Neural cell (in vitro differentiated cells): ENCODE results near the gene UFSP2. TPM values are rescaled to one million over a fixed set of nuclear protein-coding genes. Genes with fewer than 3 reads are reported as not detected.

Experiments used
- H2AFZ ChIP-seq: fragments of 200-600, 300-800 bp; sonication (generic), shearing (Covaris generic); 2 replicates; pipeline ENCODE4 v1.6.0; 2014; ENCODE audit warnings: low read depth, mild to moderate bottlenecking, antibody characterized with exemption, low read length, moderate library complexity
- H3F3A ChIP-seq: fragments of 200-600 bp; shearing (Covaris generic); 2 replicates; pipeline ENCODE4 v1.6.1; 2016; ENCODE audit warnings: mild to moderate bottlenecking, moderate library complexity, mixed read lengths, antibody characterized with exemption, low read length; ENCODE audit not compliant: insufficient read depth, poor library complexity, severe bottlenecking
- H3K27ac ChIP-seq: fragments of 200-600, 300-800 bp; sonication (generic), shearing (Covaris generic); 2 replicates; pipeline ENCODE4 v1.5.1; 2014; ENCODE audit warnings: mild to moderate bottlenecking, low read length, moderate library complexity
- H3K27me3 ChIP-seq: fragments of 300-800, 200-600 bp; sonication (generic), shearing (Covaris generic); 2 replicates; pipeline ENCODE4 v1.6.0; 2014; ENCODE audit warnings: mild to moderate bottlenecking, low read depth, low read length, moderate library complexity; ENCODE audit not compliant: insufficient read depth
- H3K36me3 ChIP-seq: fragments of 300-800, 200-600 bp; sonication (generic), shearing (Covaris generic); 2 replicates; pipeline ENCODE4 v1.5.1; 2014; ENCODE audit warnings: mild to moderate bottlenecking, antibody characterized with exemption, low read length, moderate library complexity; ENCODE audit not compliant: insufficient read depth
- H3K4me2 ChIP-seq: fragments of 300-800, 200-600 bp; sonication (generic), shearing (Covaris generic); 2 replicates; pipeline ENCODE4 v1.6.0; 2014; ENCODE audit warnings: mild to moderate bottlenecking, low read length
- H3K4me3 ChIP-seq: fragments of 300-800, 200-600 bp; sonication (generic), shearing (Covaris generic); 2 replicates; pipeline ENCODE4 v1.5.1; 2014; ENCODE audit warnings: mild to moderate bottlenecking, low read length, moderate library complexity
- H3K79me2 ChIP-seq: fragments of 200-600 bp; shearing (Covaris generic); replicated peaks from 2 replicates; pipeline ENCODE4 v1.6.0; 2014; ENCODE audit warnings: mild to moderate bottlenecking, low read length, moderate library complexity; ENCODE audit not compliant: insufficient read depth
- H3K9ac ChIP-seq: fragments of 300-800, 200-600 bp; sonication (generic), shearing (Covaris generic); 2 replicates; pipeline ENCODE4 v1.6.1; 2016; ENCODE audit warnings: mild to moderate bottlenecking, low read length, mixed read lengths
- H3K9me2 ChIP-seq: fragments of 200-600 bp; shearing (Covaris generic); 2 replicates; pipeline ENCODE4 v1.6.1; 2016; ENCODE audit warnings: mild to moderate bottlenecking, low read length, mixed read lengths; ENCODE audit not compliant: insufficient read depth
- H3K9me3 ChIP-seq: fragments of 200-600, 300-800 bp; sonication (generic), shearing (Covaris generic); 2 replicates; pipeline ENCODE4 v1.6.1; 2016; ENCODE audit warnings: mild to moderate bottlenecking, mixed run types, low read length, moderate library complexity, mixed read lengths
- H4K20me1 ChIP-seq: fragments of 200-600 bp; shearing (Covaris generic); 2 replicates; pipeline ENCODE4 v1.6.1; 2016; ENCODE audit warnings: mild to moderate bottlenecking, mixed run types; ENCODE audit not compliant: insufficient read depth
- CTCF ChIP-seq: fragments of 450-650 bp; IDR thresholded peaks from 2 replicates; pipeline ENCODE4 v1.5.1; 2014; ENCODE audit warnings: antibody characterized with exemption, mild to moderate bottlenecking, moderate library complexity; ENCODE audit not compliant: poor library complexity, severe bottlenecking
- EP300 ChIP-seq: fragments of 450-650 bp; conservative IDR thresholded peaks from 2 replicates; pipeline ENCODE4 v1.6.1; 2014; ENCODE audit warnings: antibody characterized with exemption, mild to moderate bottlenecking, moderate library complexity; ENCODE audit not compliant: poor library complexity, severe bottlenecking
- EZH2 ChIP-seq: fragments of 200-600, 300-800 bp; shearing (Covaris generic), sonication (generic); IDR thresholded peaks from 2 replicates; pipeline ENCODE4 v1.6.1; 2014; ENCODE audit warnings: antibody characterized with exemption, low read length, borderline replicate concordance, mild to moderate bottlenecking; ENCODE audit not compliant: insufficient read depth, poor library complexity, severe bottlenecking
- MXI1 ChIP-seq: fragments of 450-650 bp; conservative IDR thresholded peaks from 2 replicates; pipeline ENCODE4 v1.6.1; 2014; ENCODE audit warnings: antibody characterized with exemption, mild to moderate bottlenecking; ENCODE audit not compliant: poor library complexity, severe bottlenecking
- POLR2AphosphoS5 ChIP-seq: IDR thresholded peaks from 2 replicates; pipeline ENCODE4 v1.6.1; 2012
- RAD21 ChIP-seq: fragments of 450-650 bp; conservative IDR thresholded peaks from 2 replicates; pipeline ENCODE4 v1.6.1; 2014; ENCODE audit warnings: antibody characterized with exemption, mild to moderate bottlenecking, moderate library complexity
- REST ChIP-seq: IDR thresholded peaks from 2 replicates; pipeline ENCODE4 v1.6.1; 2012; ENCODE audit warnings: borderline replicate concordance
- SMC3 ChIP-seq: fragments of 450-650 bp; conservative IDR thresholded peaks from 2 replicates; pipeline ENCODE4 v1.6.1; 2014; ENCODE audit warnings: antibody characterized with exemption, mild to moderate bottlenecking, moderate library complexity; ENCODE audit not compliant: poor library complexity
- TAF1 ChIP-seq: IDR thresholded peaks from 2 replicates; pipeline ENCODE4 v1.6.1; 2012; ENCODE audit warnings: low read depth
- polyA plus RNA-seq: library from polyadenylated mRNA; depleted of rRNA; stranded (reverse); fragments of >200 nt; gene quantifications from 2 replicates; pipeline ENCODE4 v1.2.3, GENCODE V29; 2014

Gene UFSP2
- polyA plus RNA-seq, 1 donor from 2014 or later: 38.9 TPM

- H3K36me3 ChIP-seq: peaks cover 5% of the 10 kb centered on the region
- H3K9ac ChIP-seq: no peak overlapping the region
- H3F3A ChIP-seq: no peaks in the 10 kb centered on the region
- no peak for TF ChIP-seq RAD21
- no peak for TF ChIP-seq TAF1
- no peak for TF ChIP-seq MXI1
- TF ChIP-seq CTCF: no peak
- H3K27me3 ChIP-seq: no peaks in the 10 kb centered on the region
- H3K4me3 ChIP-seq: no peak overlapping the region
- no peaks in the 10 kb centered on the region for H3K9me3 ChIP-seq
- H3K79me2 ChIP-seq: no peaks in the 10 kb centered on the region
- no peak overlapping the region for H2AFZ ChIP-seq
- H4K20me1 ChIP-seq: no peaks in the 10 kb centered on the region
- H3K27ac ChIP-seq: no peak overlapping the region
- no peak overlapping the region for H3K4me2 ChIP-seq
- H3K9me2 ChIP-seq: no peaks in the 10 kb centered on the region
These were observed 26.3 kb downstream of the UFSP2 start for GRCh38 chr4:185399466-185399865.

DNA sequence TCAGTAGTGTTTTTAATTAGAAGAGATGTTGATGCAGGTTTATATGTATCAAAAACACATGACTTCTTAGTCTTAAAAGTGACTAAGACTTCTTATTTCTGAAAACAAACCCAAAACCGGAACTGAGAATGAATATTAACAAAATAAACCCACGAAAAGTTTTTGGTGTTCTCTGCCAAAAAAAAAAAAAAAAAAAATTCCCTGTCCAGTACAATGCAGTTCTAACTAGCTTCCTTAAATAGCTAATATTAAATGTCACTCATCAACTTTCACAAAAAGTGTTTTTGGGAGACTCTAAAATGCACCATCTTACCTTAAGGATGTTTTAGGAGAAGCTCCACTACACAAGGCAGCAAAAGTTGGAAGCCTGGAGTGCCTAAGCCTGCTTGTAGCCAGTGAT lies 27.1 kb downstream of the UFSP2 start:
- TF ChIP-seq EP300 (no peak), EZH2 (no peak), MXI1 (no peak), POLR2AphosphoS5 (no peak), SMC3 (no peak), TAF1 (no peak), RAD21 (no peak), REST (no peak), CTCF (no peak)
- Histone ChIP-seq H3K9me3 (no peaks in the 10 kb centered on the region), H3K9ac (no peak overlapping the region), H3F3A (no peaks in the 10 kb centered on the region), H3K27me3 (no peaks in the 10 kb centered on the region), H4K20me1 (no peaks in the 10 kb centered on the region), H3K9me2 (no peaks in the 10 kb centered on the region), H3K79me2 (no peaks in the 10 kb centered on the region), H3K4me3 (no peak overlapping the region), H3K4me2 (no peak overlapping the region), H3K27ac (no peak overlapping the region), H3K36me3 (peaks cover 5% of the 10 kb centered on the region), H2AFZ (no peak overlapping the region)
